Mucosa of rectum (tissue), 2 donors: ENCODE results near the gene HOXA7.

Experiments
- H3K27ac ChIP-seq, 2 donors: one replicate each; pipeline ENCODE4 v1.7.0; 2013; ENCODE audit warnings: inconsistent platforms in 2 of 2, low read depth in 2 of 2, low read length in 2 of 2
- H3K27me3 ChIP-seq, 2 donors: one replicate each; pipeline ENCODE4 v1.7.0; 2013; ENCODE audit warnings: low read length in 2 of 2; ENCODE audit not compliant: control insufficient read depth in 2 of 2, insufficient read depth in 2 of 2
- H3K36me3 ChIP-seq, 2 donors: one replicate each; pipeline ENCODE4 v1.7.0; 2013; ENCODE audit warnings: low read length in 2 of 2; ENCODE audit not compliant: control insufficient read depth in 2 of 2, insufficient read depth in 2 of 2
- H3K4me1 ChIP-seq, 2 donors: one replicate each; pipeline ENCODE4 v1.7.0; 2013; ENCODE audit warnings: low read length in 2 of 2, mild to moderate bottlenecking in 1 of 2; ENCODE audit not compliant: control insufficient read depth in 2 of 2, insufficient read depth in 2 of 2
- H3K4me3 ChIP-seq, 2 donors: one replicate each; pipeline ENCODE4 v1.7.0; 2013; ENCODE audit warnings: low read length in 2 of 2
- H3K9ac ChIP-seq, 2 donors: one replicate each; pipeline ENCODE4 v1.7.0; 2013; ENCODE audit warnings: low read length in 2 of 2, low read depth in 1 of 2, mild to moderate bottlenecking in 1 of 2
- H3K9me3 ChIP-seq, 2 donors: one replicate each; pipeline ENCODE4 v1.7.0; 2013; ENCODE audit warnings: low read length in 2 of 2; ENCODE audit not compliant: control insufficient read depth in 2 of 2
- donor health status: healthy.
- donor health status: Normal muscosa, but diverticular disease.

Gene HOXA7

GRCh38 chr7:27151341-27151930 is 5.0 kb downstream of the HOXA7 start:
- Histone ChIP-seq H3K4me3 (peak overlapping the region; percentile 82 to 97), H3K27ac (peak overlapping the region; percentile 93 to 99), H3K36me3 (peaks cover 0 to 2% of the 10 kb centered on the region in 2 donors), H3K4me1 (peaks cover 50 to 56% of the 10 kb centered on the region in 2 donors), H3K9me3 (no peaks in the 10 kb centered on the region), H3K27me3 (peaks cover 7 to 14% of the 10 kb centered on the region in 2 donors), H3K9ac (peak overlapping the region; percentile 86 to 96)

- Histone ChIP-seq H3K9me3 (no peaks in the 10 kb centered on the region), H3K4me3 (peak overlapping the region; percentile 82 to 97), H3K27me3 (peaks cover 7 to 14% of the 10 kb centered on the region in 2 donors), H3K4me1 (peaks cover 54 to 63% of the 10 kb centered on the region in 2 donors), H3K36me3 (peaks cover 0 to 5% of the 10 kb centered on the region in 2 donors), H3K27ac (peak overlapping the region; percentile 93 to 99), H3K9ac (peak overlapping the region; percentile 86 to 96)
These were observed 5.7 kb downstream of the HOXA7 start for GRCh38 chr7:27150568-27151340.

GRCh38 chr7:27149842-27150567 is 6.5 kb downstream of the HOXA7 start:
- peak overlapping the region; percentile 93 to 99 for H3K27ac ChIP-seq
- H3K36me3 ChIP-seq, result peaks cover 2 to 6% of the 10 kb centered on the region in 2 donors
- H3K4me3 ChIP-seq, result peak overlapping the region; percentile 82 to 97
- H3K9ac ChIP-seq, result peak overlapping the region; percentile 65 to 86
- peaks cover 51 to 64% of the 10 kb centered on the region in 2 donors for H3K4me1 ChIP-seq
- H3K9me3 ChIP-seq, result no peaks in the 10 kb centered on the region
- H3K27me3 ChIP-seq, result peaks cover 7 to 14% of the 10 kb centered on the region in 2 donors

GRCh38 chr7:27148756-27149641 is 7.5 kb downstream of the HOXA7 start:
- Histone ChIP-seq H3K36me3 (peaks cover 5 to 9% of the 10 kb centered on the region in 2 donors), H3K4me1 (peaks cover 51 to 66% of the 10 kb centered on the region in 2 donors), H3K27ac (peak overlapping the region; percentile 93 to 99), H3K4me3 (peak overlapping the region; percentile 61 to 82), H3K9me3 (no peaks in the 10 kb centered on the region), H3K9ac (peak overlapping the region; percentile 75 to 86), H3K27me3 (peaks cover 7% of the 10 kb centered on the region in 2 donors)

GRCh38 chr7:27148031-27148755 is 8.3 kb downstream of the HOXA7 start:
- Histone ChIP-seq H3K36me3 (peaks cover 5 to 9% of the 10 kb centered on the region in 2 donors), H3K4me1 (peaks cover 48 to 65% of the 10 kb centered on the region in 2 donors), H3K27me3 (peaks cover 7% of the 10 kb centered on the region in 2 donors), H3K9ac (peak overlapping the region; percentile 75 to 86), H3K9me3 (no peaks in the 10 kb centered on the region), H3K4me3 (peak overlapping the region; percentile 61 to 82), H3K27ac (peak overlapping the region; percentile 93 to 99)

GRCh38 chr7:27147199-27148030 is 9.1 kb downstream of the HOXA7 start, which contains the start of gene HOXA6:
Gene HOXA6, minus strand, starts transcription at chr7:27147774. Its CDS starts 25 bp downstream, at chr7:27147749.
- H3K9me3 ChIP-seq, result no peaks in the 10 kb centered on the region
- peaks cover 4 to 7% of the 10 kb centered on the region in 2 donors for H3K27me3 ChIP-seq
- peak within 1 kb of the TSS; percentile 93 to 99 for H3K27ac ChIP-seq
- peaks cover 46 to 63% of the 10 kb centered on the region in 2 donors for H3K4me1 ChIP-seq
- H3K36me3 ChIP-seq, result peaks cover 5 to 9% of the 10 kb centered on the region in 2 donors
- H3K9ac ChIP-seq, result peak within 1 kb of the TSS; percentile 75 to 86
- H3K4me3 ChIP-seq, result peak within 1 kb of the TSS; percentile 63 to 82

- peaks cover 0 to 6% of the 10 kb centered on the region in 2 donors for H3K27me3 ChIP-seq
- peak overlapping the region; percentile 75 to 86 for H3K9ac ChIP-seq
- peaks cover 42 to 64% of the 10 kb centered on the region in 2 donors for H3K4me1 ChIP-seq
- peaks cover 5 to 9% of the 10 kb centered on the region in 2 donors for H3K36me3 ChIP-seq
- H3K27ac ChIP-seq, result peak overlapping the region; percentile 93 to 99
- H3K9me3 ChIP-seq, result no peaks in the 10 kb centered on the region
- peak overlapping the region; percentile 63 to 69 for H3K4me3 ChIP-seq
These were observed 9.8 kb downstream of the HOXA7 start for GRCh38 chr7:27146491-27147198.

- Histone ChIP-seq H3K27ac (peak overlapping the region; percentile 93 to 99), H3K4me3 (peak overlapping the region; percentile 56 to 63), H3K9ac (peak overlapping the region; percentile 47 to 86), H3K9me3 (no peaks in the 10 kb centered on the region), H3K27me3 (no peaks in the 10 kb centered on the region), H3K4me1 (peaks cover 42 to 66% of the 10 kb centered on the region in 2 donors), H3K36me3 (peaks cover 5 to 9% of the 10 kb centered on the region in 2 donors)
These were observed 10.5 kb downstream of the HOXA7 start for GRCh38 chr7:27145914-27146412.
